ENCODE results near the gene YRDC.

DNA sequence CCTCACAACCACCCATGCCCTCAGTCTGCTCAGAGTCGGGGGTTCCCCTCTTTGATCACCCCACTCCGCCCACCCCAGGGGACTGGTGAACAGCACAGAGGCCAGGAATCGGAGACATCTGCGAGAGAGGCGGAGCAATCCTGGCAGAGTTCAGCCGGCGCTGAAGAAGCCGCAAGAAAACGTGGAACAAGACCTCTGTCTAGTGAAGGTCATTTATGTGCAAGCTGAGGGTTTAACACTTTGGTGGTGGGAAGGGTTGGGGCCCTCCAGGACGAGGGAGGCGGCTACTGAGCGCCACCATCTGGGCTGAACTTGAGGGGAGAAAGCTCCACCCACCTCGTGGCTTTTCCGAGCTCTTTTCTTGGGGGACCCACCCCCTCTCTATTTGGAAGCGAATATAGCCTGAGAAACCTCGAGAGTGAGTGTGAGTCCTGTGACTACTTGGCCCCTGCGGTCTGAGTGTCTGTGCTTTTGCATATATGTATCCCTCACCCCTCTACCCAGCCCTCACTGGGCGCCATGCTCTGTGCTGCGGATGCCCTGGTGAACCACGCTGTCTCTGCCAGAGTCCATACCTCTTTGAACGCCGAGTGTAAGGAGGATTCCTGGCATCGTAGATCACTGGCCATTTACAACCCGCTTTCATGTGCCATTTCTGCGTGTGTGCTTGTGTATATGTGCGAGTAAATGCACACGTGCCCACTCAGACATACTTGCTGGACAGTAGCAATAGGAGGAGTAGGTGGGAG, 41.9 kb downstream of the YRDC start:
- TF ChIP-seq, protein P1, sequence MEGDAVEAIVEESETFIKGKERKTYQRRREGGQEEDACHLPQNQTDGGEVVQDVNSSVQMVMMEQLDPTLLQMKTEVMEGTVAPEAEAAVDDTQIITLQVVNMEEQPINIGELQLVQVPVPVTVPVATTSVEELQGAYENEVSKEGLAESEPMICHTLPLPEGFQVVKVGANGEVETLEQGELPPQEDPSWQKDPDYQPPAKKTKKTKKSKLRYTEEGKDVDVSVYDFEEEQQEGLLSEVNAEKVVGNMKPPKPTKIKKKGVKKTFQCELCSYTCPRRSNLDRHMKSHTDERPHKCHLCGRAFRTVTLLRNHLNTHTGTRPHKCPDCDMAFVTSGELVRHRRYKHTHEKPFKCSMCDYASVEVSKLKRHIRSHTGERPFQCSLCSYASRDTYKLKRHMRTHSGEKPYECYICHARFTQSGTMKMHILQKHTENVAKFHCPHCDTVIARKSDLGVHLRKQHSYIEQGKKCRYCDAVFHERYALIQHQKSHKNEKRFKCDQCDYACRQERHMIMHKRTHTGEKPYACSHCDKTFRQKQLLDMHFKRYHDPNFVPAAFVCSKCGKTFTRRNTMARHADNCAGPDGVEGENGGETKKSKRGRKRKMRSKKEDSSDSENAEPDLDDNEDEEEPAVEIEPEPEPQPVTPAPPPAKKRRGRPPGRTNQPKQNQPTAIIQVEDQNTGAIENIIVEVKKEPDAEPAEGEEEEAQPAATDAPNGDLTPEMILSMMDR (IDR thresholded peaks at IDR 0.05; ENCODE audit: insufficient read depth, low read depth, low read length), result no peak
- TF ChIP-seq EZH2 (IDR thresholded peaks at IDR 0.05; ENCODE audit: insufficient read depth, low read length), result peak; percentile 54

Data from astrocyte (in vitro differentiated cells and primary cell).